ENCODE data around the gene DGCR6. TPM values are rescaled to one million over a fixed set of nuclear protein-coding genes. Genes with fewer than 3 reads are reported as not detected.
"Not testable (repeated sequence)": the region's sequence is repeated elsewhere in the genome, so short reads cannot be mapped to it uniquely, and the experiment has no call there.

Gene DGCR6
- total RNA-seq (1 to 10 TPM; 3.1 to 5.9 TPM), polyA plus RNA-seq (1 to 10 TPM; 1.3 to 4.7 TPM)
- long read RNA-seq, donor 1, transcript DGCR6-201 (5 exons, 1,214 nt), result major isoform, 6 of 7 reads
- long read RNA-seq, donor 1, partial matches to known transcripts, result 0 of 7 reads
- long read RNA-seq, donor 1, other reads (novel, unspliced or antisense), result 0 of 7 reads
- long read RNA-seq, donor 2, partial matches to known transcripts, result 0 of 2 reads
- long read RNA-seq, donor 2, other reads (novel, unspliced or antisense), result 0 of 2 reads
- long read RNA-seq, donor 3, transcript DGCR6-201 (5 exons, 1,214 nt), result major isoform, 5 of 6 reads
- long read RNA-seq, donor 3, partial matches to known transcripts, result 0 of 6 reads
- long read RNA-seq, donor 3, other reads (novel, unspliced or antisense), result 0 of 6 reads
- long read RNA-seq, donor 4, partial matches to known transcripts, result 0 of 8 reads
- long read RNA-seq, donor 4, other reads (novel, unspliced or antisense), result 0 of 8 reads
- long read RNA-seq, donor 5, transcript DGCR6-201 (5 exons, 1,214 nt), result major isoform, 10 of 61 reads
- long read RNA-seq, donor 5, partial matches to known transcripts, result 33 of 61 reads
- long read RNA-seq, donor 5, other reads (novel, unspliced or antisense), result 16 of 61 reads

GRCh38 chr22:18905540-18906409 is at the start of gene DGCR6:
Gene DGCR6 (plus strand): TSS chr22:18906320. CDS start chr22:18906375, 55 bp downstream.
- H3K27me3 ChIP-seq (ENCODE audit: control insufficient read depth in 3 of 3, insufficient read depth in 3 of 3, low read length in 2 of 3), result no peaks in the 10 kb centered on the region
- no peaks in the 10 kb centered on the region for H3K4me1 ChIP-seq (ENCODE audit: control insufficient read depth in 5 of 5, insufficient read depth in 5 of 5, low read length in 5 of 5)
- H3K36me3 ChIP-seq (ENCODE audit: control insufficient read depth in 4 of 4, insufficient read depth in 4 of 4, low read length in 4 of 4), result no peaks in the 10 kb centered on the region
- DNase-seq (no peak), ATAC-seq (ENCODE audit: insufficient read depth, low FRiP score) (peak; percentile 94)
- H3K9me3 ChIP-seq (ENCODE audit: control insufficient read depth in 4 of 4, insufficient read depth in 3 of 4, low read length in 3 of 4), result no peaks in the 10 kb centered on the region
- no CpG with 5 or more reads among the region's 77 CpGs for WGBS, 2 donors
- no peak within 1 kb of the TSS for H3K9ac ChIP-seq (ENCODE audit: insufficient read depth in 1 of 2, low read length in 2 of 2)
- H3K4me3 ChIP-seq, result no peak within 1 kb of the TSS
- TF ChIP-seq, protein P1, sequence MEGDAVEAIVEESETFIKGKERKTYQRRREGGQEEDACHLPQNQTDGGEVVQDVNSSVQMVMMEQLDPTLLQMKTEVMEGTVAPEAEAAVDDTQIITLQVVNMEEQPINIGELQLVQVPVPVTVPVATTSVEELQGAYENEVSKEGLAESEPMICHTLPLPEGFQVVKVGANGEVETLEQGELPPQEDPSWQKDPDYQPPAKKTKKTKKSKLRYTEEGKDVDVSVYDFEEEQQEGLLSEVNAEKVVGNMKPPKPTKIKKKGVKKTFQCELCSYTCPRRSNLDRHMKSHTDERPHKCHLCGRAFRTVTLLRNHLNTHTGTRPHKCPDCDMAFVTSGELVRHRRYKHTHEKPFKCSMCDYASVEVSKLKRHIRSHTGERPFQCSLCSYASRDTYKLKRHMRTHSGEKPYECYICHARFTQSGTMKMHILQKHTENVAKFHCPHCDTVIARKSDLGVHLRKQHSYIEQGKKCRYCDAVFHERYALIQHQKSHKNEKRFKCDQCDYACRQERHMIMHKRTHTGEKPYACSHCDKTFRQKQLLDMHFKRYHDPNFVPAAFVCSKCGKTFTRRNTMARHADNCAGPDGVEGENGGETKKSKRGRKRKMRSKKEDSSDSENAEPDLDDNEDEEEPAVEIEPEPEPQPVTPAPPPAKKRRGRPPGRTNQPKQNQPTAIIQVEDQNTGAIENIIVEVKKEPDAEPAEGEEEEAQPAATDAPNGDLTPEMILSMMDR (IDR thresholded peaks at IDR 0.05; ENCODE audit: control extremely low read depth, extremely low read depth), result no peak
- no peak within 1 kb of the TSS for H3K27ac ChIP-seq (ENCODE audit: low read depth in 1 of 2, low read length in 1 of 2)

DNA sequence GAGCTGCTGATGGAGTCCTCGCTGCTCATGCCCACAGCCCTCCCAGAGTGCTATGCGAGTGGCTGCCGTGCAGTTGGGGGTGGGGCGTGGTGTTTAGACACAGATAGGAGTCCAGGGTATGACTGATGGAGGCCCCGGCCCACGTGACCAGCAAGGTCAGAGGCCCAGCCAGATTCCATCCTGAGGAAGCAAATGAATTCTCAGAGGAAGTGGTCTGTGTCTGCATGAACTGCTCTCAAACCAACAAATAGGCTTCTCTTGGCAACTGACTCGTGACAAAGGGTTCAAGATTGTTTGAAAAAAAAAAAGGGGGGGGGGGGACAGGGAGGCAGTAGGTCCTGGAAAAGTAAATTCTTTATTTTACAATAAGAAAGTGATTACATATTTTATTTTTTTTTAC is 46.8 kb upstream of the DGCR6 start:
- H3K27ac ChIP-seq (ENCODE audit: low read depth in 1 of 2, low read length in 1 of 2); H3K36me3 ChIP-seq (ENCODE audit: control insufficient read depth in 4 of 4, insufficient read depth in 4 of 4, low read length in 4 of 4); H3K9ac ChIP-seq (ENCODE audit: insufficient read depth in 1 of 2, low read length in 2 of 2); H3K4me1 ChIP-seq (ENCODE audit: control insufficient read depth in 5 of 5, insufficient read depth in 5 of 5, low read length in 5 of 5); H3K9me3 ChIP-seq (ENCODE audit: control insufficient read depth in 4 of 4, insufficient read depth in 3 of 4, low read length in 3 of 4); ATAC-seq (ENCODE audit: insufficient read depth, low FRiP score); H3K4me3 ChIP-seq; H3K27me3 ChIP-seq (ENCODE audit: control insufficient read depth in 3 of 3, insufficient read depth in 3 of 3, low read length in 2 of 3): not testable (repeated sequence)
- 16 to 23% methylated on average over 3 of the region's 7 CpGs for WGBS, 2 donors
- peak in 1 of 3 donors; percentile 1 for DNase-seq

DNA sequence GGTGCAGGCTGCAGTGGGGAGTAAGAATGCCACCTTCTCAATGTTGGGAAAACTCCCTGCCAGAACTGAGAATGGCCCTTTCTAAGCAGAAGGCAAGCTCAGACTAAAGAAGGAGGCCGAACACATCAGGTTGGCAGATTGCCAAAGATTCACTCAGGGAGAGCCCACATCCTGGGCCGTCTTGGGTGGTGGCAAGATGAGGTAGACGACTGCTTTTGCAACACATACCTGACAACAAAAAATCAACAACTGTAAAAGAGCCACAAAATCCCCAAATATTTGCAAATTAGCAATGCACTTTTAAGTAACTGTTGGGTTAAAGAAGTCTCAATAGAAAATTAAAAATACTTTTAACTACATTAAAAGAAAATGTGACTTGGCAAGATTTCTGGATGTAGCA is 24.9 kb upstream of the DGCR6 start:
- not testable (repeated sequence) for H3K4me3 ChIP-seq; H3K9me3 ChIP-seq (ENCODE audit: control insufficient read depth in 4 of 4, insufficient read depth in 3 of 4, low read length in 3 of 4); H3K27ac ChIP-seq (ENCODE audit: low read depth in 1 of 2, low read length in 1 of 2); H3K9ac ChIP-seq (ENCODE audit: insufficient read depth in 1 of 2, low read length in 2 of 2); DNase-seq; H3K36me3 ChIP-seq (ENCODE audit: control insufficient read depth in 4 of 4, insufficient read depth in 4 of 4, low read length in 4 of 4); H3K4me1 ChIP-seq (ENCODE audit: control insufficient read depth in 5 of 5, insufficient read depth in 5 of 5, low read length in 5 of 5); ATAC-seq (ENCODE audit: insufficient read depth, low FRiP score); H3K27me3 ChIP-seq (ENCODE audit: control insufficient read depth in 3 of 3, insufficient read depth in 3 of 3, low read length in 2 of 3)
- WGBS, 2 donors, result 21 to 26% methylated on average over 3 of the region's 3 CpGs

DNA sequence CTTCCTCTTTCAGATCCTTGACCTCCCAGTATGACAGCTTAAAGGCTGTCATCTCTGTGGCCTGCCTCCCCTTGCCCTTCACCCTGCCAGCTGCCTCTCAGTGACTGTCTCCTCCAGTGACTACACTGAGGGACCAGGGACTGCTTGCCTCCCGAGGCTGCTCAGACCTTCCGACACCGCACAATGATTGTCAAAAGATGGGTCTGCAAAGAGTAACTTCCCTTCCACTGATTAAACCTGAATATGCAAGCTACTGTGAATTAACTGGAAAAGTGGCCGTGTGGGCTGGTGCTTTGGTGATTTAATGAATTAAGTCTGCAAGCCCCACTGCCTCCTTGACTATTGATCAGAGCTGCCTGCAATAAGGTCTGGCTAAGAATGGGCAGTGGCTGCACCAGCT is 21.7 kb upstream of the DGCR6 start:
- not testable (repeated sequence) for H3K4me3 ChIP-seq; DNase-seq; H3K4me1 ChIP-seq (ENCODE audit: control insufficient read depth in 5 of 5, insufficient read depth in 5 of 5, low read length in 5 of 5); H3K27me3 ChIP-seq (ENCODE audit: control insufficient read depth in 3 of 3, insufficient read depth in 3 of 3, low read length in 2 of 3); H3K36me3 ChIP-seq (ENCODE audit: control insufficient read depth in 4 of 4, insufficient read depth in 4 of 4, low read length in 4 of 4); H3K9ac ChIP-seq (ENCODE audit: insufficient read depth in 1 of 2, low read length in 2 of 2); ATAC-seq (ENCODE audit: insufficient read depth, low FRiP score); H3K9me3 ChIP-seq (ENCODE audit: control insufficient read depth in 4 of 4, insufficient read depth in 3 of 4, low read length in 3 of 4); H3K27ac ChIP-seq (ENCODE audit: low read depth in 1 of 2, low read length in 1 of 2)
- 82 to 89% methylated on average over 4 of the region's 4 CpGs for WGBS, 2 donors
